DND-41 (cell line): ENCODE results near the gene NT5M.

Experiments used
- ATAC-seq: fragments of 200-7000 bp; cut with Tn5 transposase; 3 replicates; pipeline ENCODE4 v1.9.1; 2021; ENCODE audit warnings: low read depth; ENCODE audit not compliant: insufficient read depth
- DNase-seq: peaks from one replicate; pipeline ENCODE4 v3.0.0-alpha.2; 2020
- H2AFZ ChIP-seq: 2 replicates; pipeline ENCODE4 v1.6.0; 2012; ENCODE audit warnings: low read depth, low read length
- H3K27ac ChIP-seq: 2 replicates; pipeline ENCODE4 v1.5.1; 2012; ENCODE audit warnings: low read length, inconsistent platforms
- H3K27me3 ChIP-seq: fragments of 200-600 bp; sonication (generic); 2 replicates; pipeline ENCODE4 v1.6.0; 2012; ENCODE audit warnings: low read length, mild to moderate bottlenecking, inconsistent platforms; ENCODE audit not compliant: insufficient read depth, poor library complexity
- H3K36me3 ChIP-seq: 2 replicates; pipeline ENCODE4 v1.5.1; 2012; ENCODE audit warnings: low read length, inconsistent platforms; ENCODE audit not compliant: insufficient read depth
- H3K4me1 ChIP-seq: 2 replicates; pipeline ENCODE4 v1.5.1; 2012; ENCODE audit warnings: mild to moderate bottlenecking, low read length; ENCODE audit not compliant: insufficient read depth
- H3K4me2 ChIP-seq: 2 replicates; pipeline ENCODE4 v1.6.0; 2012; ENCODE audit warnings: mild to moderate bottlenecking, moderate library complexity, low read length, inconsistent platforms; ENCODE audit not compliant: insufficient read depth
- H3K4me3 ChIP-seq, 2 experiments: fragments of 200-600 bp in 1 of 2; shearing (Covaris generic) in 1 of 2; 2 replicates each; pipeline ENCODE4 v1.5.1; 2012 to 2016; ENCODE audit warnings: inconsistent platforms in 2 of 2, low read length in 2 of 2, mild to moderate bottlenecking in 2 of 2, low read depth in 1 of 2, moderate library complexity in 1 of 2
- H3K79me2 ChIP-seq: 2 replicates; pipeline ENCODE4 v1.6.0; 2012; ENCODE audit warnings: low read length, inconsistent platforms; ENCODE audit not compliant: insufficient read depth
- H3K9ac ChIP-seq: 2 replicates; pipeline ENCODE4 v1.6.0; 2012; ENCODE audit warnings: low read depth, mild to moderate bottlenecking, inconsistent platforms, low read length, moderate library complexity
- H3K9me3 ChIP-seq: 2 replicates; pipeline ENCODE4 v1.5.1; 2012; ENCODE audit warnings: low read length, moderate library complexity, mild to moderate bottlenecking, inconsistent platforms; ENCODE audit not compliant: insufficient read depth, severe bottlenecking
- H4K20me1 ChIP-seq: 2 replicates; pipeline ENCODE4 v1.6.0; 2012; ENCODE audit warnings: low read length; ENCODE audit not compliant: insufficient read depth
- CTCF ChIP-seq: IDR thresholded peaks from 2 replicates; pipeline ENCODE4 v1.5.1; 2012; ENCODE audit warnings: borderline replicate concordance, low read length, moderate library complexity, mild to moderate bottlenecking; ENCODE audit not compliant: poor library complexity, severe bottlenecking; ENCODE audit errors: extremely low read depth
- EZH2 ChIP-seq: IDR thresholded peaks from 3 replicates; pipeline ENCODE4 v1.6.1; 2012; ENCODE audit warnings: borderline replicate concordance, low read depth, mild to moderate bottlenecking, moderate library complexity, low read length, inconsistent platforms; ENCODE audit not compliant: severe bottlenecking

NT5M gene

GRCh38 chr17:17387498-17388362, 84.6 kb downstream of the NT5M start:
- no peak overlapping the region for H3K9ac ChIP-seq
- peak overlapping the region; percentile 19; the same call in 1 of the 2 replicates for H3K27ac ChIP-seq
- H4K20me1 ChIP-seq = no peaks in the 10 kb centered on the region
- H3K4me1 ChIP-seq = peaks cover 28% of the 10 kb centered on the region
- peaks cover 5% of the 10 kb centered on the region for H3K79me2 ChIP-seq
- no peaks in the 10 kb centered on the region for H3K27me3 ChIP-seq
- H3K36me3 ChIP-seq = no peaks in the 10 kb centered on the region
- H3K9me3 ChIP-seq = no peaks in the 10 kb centered on the region
- TF ChIP-seq CTCF = peak; percentile 50
- no peak for TF ChIP-seq EZH2
- no peak overlapping the region for H3K4me3 ChIP-seq
- DNase-seq (peak; percentile 26), ATAC-seq (no peak)
- H3K4me2 ChIP-seq = no peak overlapping the region
- no peak overlapping the region for H2AFZ ChIP-seq

GRCh38 chr17:17388657-17389496, 85.7 kb downstream of the NT5M start:
- ATAC-seq (no peak), DNase-seq (no peak)
- Histone ChIP-seq H3K36me3 (no peaks in the 10 kb centered on the region), H3K9me3 (no peaks in the 10 kb centered on the region), H2AFZ (no peak overlapping the region), H3K4me2 (no peak overlapping the region), H3K27ac (peak overlapping the region; percentile 33; the same call in 1 of the 2 replicates), H4K20me1 (no peaks in the 10 kb centered on the region), H3K27me3 (no peaks in the 10 kb centered on the region), H3K9ac (no peak overlapping the region), H3K4me3 (no peak overlapping the region), H3K4me1 (peaks cover 40% of the 10 kb centered on the region), H3K79me2 (peaks cover 14% of the 10 kb centered on the region)
- TF ChIP-seq EZH2 (no peak), CTCF (no peak)

GRCh38 chr17:17391668-17392370, 88.6 kb downstream of the NT5M start:
- H3K9ac ChIP-seq = peak overlapping the region; percentile 57
- no peaks in the 10 kb centered on the region for H3K27me3 ChIP-seq
- no peaks in the 10 kb centered on the region for H3K9me3 ChIP-seq
- peak; percentile 90 for DNase-seq
- H3K36me3 ChIP-seq = no peaks in the 10 kb centered on the region
- ATAC-seq = peak; percentile 84
- TF ChIP-seq EZH2 (no peak), CTCF (peak; percentile 20)
- H3K79me2 ChIP-seq = peaks cover 14% of the 10 kb centered on the region
- H4K20me1 ChIP-seq = no peaks in the 10 kb centered on the region
- peak overlapping the region; percentile 12 to 61; a peak in 3 of 4 replicates for H3K4me3 ChIP-seq
- H2AFZ ChIP-seq = 0 out of 2 replicates have a peak overlapping the region, but pooled peaks have one; percentile 35
- H3K4me1 ChIP-seq = peaks cover 69% of the 10 kb centered on the region
- H3K27ac ChIP-seq = peak overlapping the region; percentile 91
- peak overlapping the region; percentile 68 for H3K4me2 ChIP-seq
